Epidermal melanocyte (primary cell): ENCODE data around the gene PKIB.
"Not testable (repeated sequence)": the region's sequence is repeated elsewhere in the genome, so short reads cannot be mapped to it uniquely, and the experiment has no call there.

ENCODE experiments used
- DNase-seq: peaks from one replicate; pipeline ENCODE4 v3.0.0; 2011; ENCODE audit warnings: low spot score; ENCODE audit not compliant: insufficient read length

The PKIB gene

GRCh38 chr6:122744856-122745255, 134.7 kb downstream of the PKIB start:
- DNase-seq: not testable (repeated sequence)

DNA sequence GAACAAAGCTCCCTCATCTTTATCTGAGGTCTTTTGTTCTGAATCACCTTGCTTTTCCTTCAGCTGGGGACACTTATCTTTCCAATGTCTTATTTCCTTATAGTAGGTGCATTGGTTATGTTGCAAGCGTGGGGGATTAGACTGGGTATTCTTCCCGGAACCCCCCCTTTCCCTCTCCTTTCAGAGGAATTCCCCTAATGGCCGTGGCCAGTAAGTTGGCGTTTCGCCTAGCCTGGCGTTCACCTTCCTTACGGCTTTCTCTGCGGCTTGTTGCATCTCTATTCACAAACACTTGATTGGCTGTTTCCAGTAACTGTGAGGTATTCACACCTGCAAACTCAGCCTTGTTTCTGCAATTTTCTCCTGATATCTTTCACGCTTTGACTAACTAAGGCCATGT, 136.5 kb downstream of the PKIB start:
- no peak for DNase-seq

GRCh38 chr6:122747573-122747972, 137.4 kb downstream of the PKIB start:
- DNase-seq: no peak

DNA sequence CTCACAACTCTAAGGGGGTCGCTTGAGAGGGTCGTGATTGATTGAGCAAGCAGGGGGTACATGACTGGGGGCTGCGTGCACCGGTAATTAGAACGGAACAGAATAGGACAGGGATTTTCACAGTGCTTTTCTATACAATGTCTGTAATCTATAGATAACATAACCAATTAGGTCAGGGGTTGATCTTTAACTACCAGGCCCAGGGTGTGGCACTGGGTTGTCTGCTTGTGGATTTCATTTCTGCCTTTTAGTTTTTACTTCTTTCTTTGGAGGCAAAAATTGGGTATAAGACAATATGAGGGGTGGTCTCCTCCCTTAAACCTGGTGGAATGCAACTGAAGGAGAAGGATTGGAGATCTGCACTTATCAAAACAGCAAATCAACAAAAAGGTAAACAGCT, 138.7 kb downstream of the PKIB start:
- DNase-seq: not testable (repeated sequence)

GRCh38 chr6:122749451-122750050, 139.3 kb downstream of the PKIB start:
- peak; percentile 51 for DNase-seq

DNA sequence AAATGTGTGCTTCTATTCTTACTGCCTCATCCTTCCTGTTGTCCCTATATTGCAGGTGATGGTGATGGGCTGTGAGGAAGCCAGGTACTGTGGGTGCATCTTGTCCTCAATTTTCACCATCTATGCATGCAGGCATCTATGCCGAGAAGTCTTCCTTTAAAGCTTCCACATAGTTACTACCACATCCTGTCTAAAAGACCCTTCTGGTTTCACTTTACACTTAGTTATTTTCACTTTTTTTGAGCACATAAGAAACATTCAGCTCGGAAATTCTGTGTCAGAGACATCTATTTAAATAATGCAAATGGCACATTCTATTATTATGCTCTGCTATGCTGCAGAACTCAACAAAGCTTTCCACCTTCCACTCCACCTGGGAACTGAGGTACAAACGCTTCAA, 141.1 kb downstream of the PKIB start:
- DNase-seq: no peak

- no peak for DNase-seq
Observed at GRCh38 chr6:122752459-122752858, 142.3 kb downstream of the PKIB start.

DNA sequence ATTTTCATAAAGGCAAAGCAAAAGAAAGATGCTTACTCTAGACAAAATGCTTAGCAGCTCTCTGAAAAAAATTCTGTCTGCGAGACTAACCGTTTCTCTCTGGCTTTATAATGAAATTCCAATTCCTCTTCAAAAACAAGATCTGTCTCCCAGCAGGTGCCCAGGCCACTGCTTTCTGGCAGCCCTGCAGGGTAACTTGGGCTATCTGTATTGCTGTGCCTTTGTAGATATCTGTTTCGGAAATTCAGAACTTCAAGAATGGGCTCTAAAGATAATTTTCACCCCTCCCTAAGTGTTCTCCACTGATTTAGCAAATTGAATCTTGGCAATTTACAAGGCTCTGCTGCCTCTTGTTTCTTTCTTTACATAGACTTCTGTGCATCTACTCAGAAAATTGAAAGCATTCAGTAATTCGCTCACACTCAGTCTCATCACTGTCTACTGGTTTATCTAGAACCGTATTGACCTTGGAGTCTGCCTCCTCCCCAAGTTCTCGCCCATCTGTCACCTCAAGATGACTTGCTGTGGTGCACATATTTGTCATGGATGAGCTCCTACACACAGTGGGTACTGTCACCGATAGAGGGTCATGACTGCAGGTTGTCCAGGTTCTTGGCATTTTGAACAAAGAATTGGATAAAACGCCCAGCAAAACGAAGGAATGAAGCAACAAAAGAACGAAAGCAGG, 142.9 kb downstream of the PKIB start:
- no peak for DNase-seq

GRCh38 chr6:122753688-122754056, 143.5 kb downstream of the PKIB start:
- DNase-seq: no peak

DNA sequence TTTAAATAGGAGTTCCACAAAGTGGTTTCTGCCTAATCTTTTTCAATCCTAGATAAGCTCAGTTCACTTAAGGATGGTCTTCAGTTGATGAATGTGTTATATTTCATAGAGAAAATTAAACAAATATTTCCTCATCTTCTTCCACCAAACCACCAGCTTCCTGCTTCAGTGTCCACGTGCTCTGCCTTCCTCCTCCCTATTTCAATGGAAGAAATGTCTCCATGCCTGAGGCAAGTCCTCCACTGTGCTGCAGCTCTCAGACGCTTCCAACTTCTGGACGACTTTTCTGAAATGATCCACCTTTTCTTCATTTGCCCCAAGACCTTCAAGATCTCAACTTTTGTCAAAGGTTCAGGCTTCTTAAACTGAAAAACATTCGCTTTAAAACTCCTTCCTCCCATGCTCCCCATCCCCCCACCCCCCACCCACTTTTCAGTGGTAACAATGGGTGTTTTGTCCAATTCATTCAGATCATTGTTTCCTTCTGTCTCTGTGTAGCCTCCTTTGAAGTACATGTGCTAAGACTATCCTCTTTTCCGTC, 144.1 kb downstream of the PKIB start:
- DNase-seq: no peak

DNA sequence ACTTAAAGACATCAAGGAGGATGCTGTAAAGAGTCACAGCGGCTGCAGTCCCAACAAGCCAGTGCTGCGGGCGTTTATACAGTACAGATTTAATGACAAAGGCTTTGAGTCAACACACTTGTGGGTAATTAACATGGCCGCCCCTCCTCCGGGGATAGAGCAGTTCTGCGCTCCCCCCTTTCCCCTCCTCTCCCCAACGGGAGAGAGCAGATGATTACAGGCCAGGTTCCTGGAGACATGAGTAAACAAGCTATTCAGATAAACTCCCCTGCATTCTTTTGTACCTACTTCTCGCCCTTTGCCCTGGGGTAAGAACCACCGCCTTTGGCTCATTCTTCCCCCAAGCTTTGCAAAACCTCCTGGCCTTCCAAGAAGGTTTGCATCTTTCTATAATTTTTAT, 145.7 kb downstream of the PKIB start:
- DNase-seq: no peak

DNA sequence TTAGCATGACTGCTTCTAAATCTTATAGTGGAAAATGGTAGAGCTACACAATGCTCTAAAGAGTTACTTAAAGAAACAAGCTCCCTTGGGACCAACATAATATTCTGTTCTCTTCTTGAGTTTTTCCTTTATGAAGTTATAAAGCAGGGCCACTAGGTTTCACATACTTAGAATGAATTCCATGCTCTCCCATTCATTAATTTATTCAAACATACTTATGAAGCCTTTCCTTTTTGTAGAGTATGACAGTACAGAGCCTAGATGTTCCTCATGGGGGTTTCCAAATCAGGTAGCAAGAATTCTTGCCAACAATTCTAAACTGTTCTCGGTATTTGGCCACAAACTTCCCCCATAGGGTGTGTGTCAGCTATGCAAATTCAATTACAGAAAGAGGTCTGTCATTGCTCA, 148.7 kb downstream of the PKIB start:
- DNase-seq: no peak

- DNase-seq: no peak
Observed at GRCh38 chr6:122760330-122760729, 150.1 kb downstream of the PKIB start.

DNA sequence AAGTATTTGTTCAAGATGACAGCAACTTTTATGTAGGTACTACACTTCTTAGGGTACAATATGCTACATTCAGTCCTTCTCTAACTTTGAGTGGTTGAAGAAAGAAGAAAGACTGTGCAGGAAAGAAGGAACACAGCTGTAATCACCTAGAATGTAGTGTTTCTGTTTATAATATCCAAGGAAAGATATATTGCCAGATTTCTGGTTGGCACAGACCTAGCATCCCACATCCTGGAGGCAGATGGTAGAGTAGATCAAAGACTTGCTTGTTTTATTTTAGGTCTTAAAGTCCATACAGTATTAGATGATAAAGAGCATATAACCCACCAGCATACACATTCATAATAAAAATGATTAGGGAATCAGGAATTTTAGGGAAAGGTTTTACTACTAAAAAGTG, 156.1 kb downstream of the PKIB start:
- no peak for DNase-seq

GRCh38 chr6:122770835-122771601, 160.8 kb downstream of the PKIB start:
- no peak for DNase-seq

DNA sequence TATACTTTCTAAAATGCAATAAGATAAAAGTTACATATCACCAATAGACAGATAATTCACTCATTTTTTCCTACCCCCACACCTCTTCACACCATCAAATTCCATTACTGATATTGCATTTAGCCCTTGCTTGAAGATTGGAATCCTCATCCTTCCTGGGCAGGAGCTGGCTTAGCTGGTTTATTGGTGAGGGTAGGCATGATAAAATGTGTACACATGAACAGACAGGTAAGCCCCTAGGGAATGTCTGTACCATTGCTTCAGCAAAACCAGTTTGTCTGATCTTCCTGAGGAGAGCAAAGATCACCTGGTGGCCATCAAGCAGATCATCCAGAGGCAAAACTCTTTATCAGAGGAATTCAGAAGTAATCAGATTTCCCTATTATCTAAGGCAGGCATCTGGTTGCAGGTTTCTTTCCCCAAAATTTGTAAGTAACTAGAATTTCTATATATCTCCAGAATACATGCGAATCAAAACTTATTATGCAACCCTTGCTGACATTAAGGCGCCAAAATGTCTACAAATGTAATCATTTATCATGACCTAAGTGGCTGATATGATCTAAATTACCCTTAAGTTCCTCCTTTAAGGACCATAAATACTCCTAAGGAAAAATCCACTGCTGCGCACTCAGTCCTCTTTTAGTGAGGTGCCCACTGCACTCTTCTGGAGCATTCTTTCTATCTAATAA, 162.7 kb downstream of the PKIB start:
- no peak for DNase-seq
